Sigmoid colon (tissue), 7 donors: Measurements from ENCODE around the gene CHPF2. TPM values are rescaled to one million over a fixed set of nuclear protein-coding genes. Genes with fewer than 3 reads are reported as not detected.

Experiments used
- DNase-seq: peaks from one replicate; pipeline ENCODE4 v3.0.0-alpha.2; 2019
- H3K27ac ChIP-seq, 4 donors: fragments of 200-600 bp; sonication (generic); one replicate each; pipeline ENCODE4 v1.5.1; 2016 to 2019; ENCODE audit warnings: mild to moderate bottlenecking in 1 of 4
- H3K27me3 ChIP-seq, 3 donors: fragments of 200-600 bp; sonication (generic); one replicate each; pipeline ENCODE4 v1.5.1; 2019; ENCODE audit warnings: mild to moderate bottlenecking in 1 of 3
- H3K36me3 ChIP-seq, 4 donors: fragments of 200-600 bp; sonication (generic); one replicate each; pipeline ENCODE4 v1.5.1; 2016 to 2019
- H3K4me1 ChIP-seq, 4 donors: fragments of 200-600 bp; sonication (generic); one replicate each; pipeline ENCODE4 v1.5.1; 2017 to 2019
- H3K4me3 ChIP-seq, 4 donors: fragments of 200-600 bp; sonication (generic); one replicate each; pipeline ENCODE4 v1.5.1; 2017 to 2019; ENCODE audit warnings: mild to moderate bottlenecking in 2 of 4, moderate library complexity in 1 of 4
- H3K9me3 ChIP-seq, 4 donors: fragments of 200-600 bp in 3 of 4; sonication (generic) in 3 of 4; one replicate each; pipeline versions ENCODE4 v1.5.1 to v1.6.1; 2013 to 2019
- CTCF ChIP-seq, 4 experiments: fragments of 450-650 bp in 3 of 4; fragments of 200-600 bp in 1 of 4; IDR thresholded peaks; one replicate each; pipeline ENCODE4 v1.5.1; 2016 to 2019; ENCODE audit warnings: antibody characterized with exemption in 4 of 4, mild to moderate bottlenecking in 3 of 4, moderate library complexity in 2 of 4
- EP300 ChIP-seq, 4 donors: sonication (generic); formaldehyde crosslinking; IDR thresholded peaks; one replicate each; pipeline ENCODE4 v1.6.1; 2017; ENCODE audit warnings: antibody characterized with exemption in 4 of 4
- POLR2A ChIP-seq, 2 donors: fragments of 450-650 bp; IDR thresholded peaks; one replicate each; pipeline ENCODE4 v1.6.1; 2016; ENCODE audit warnings: antibody characterized with exemption in 2 of 2, mild to moderate bottlenecking in 2 of 2, moderate library complexity in 2 of 2
- POLR2AphosphoS5 ChIP-seq, 4 donors: sonication (generic); formaldehyde crosslinking; IDR thresholded peaks; one replicate each; pipeline ENCODE4 v1.6.1; 2017; ENCODE audit warnings: antibody characterized with exemption in 4 of 4
- WGBS, 2 donors: extraction: QIAGEN DNeasy Blood & Tissue Kit; methylation state at CpG; one replicate each; pipeline ENCODE4 v1.1.7; 2013; 5-methylcytosine and 5-hydroxymethylcytosine counted together
- intact Hi-C: fragments of 100-400 bp; cut with DNase I; formaldehyde crosslinking; loops from one replicate; pipeline ENCODE4 v1.15.1; 2023
- polyA plus RNA-seq, 3 donors: library from polyadenylated mRNA; stranded (reverse); fragments of 200-250 nt; gene quantifications; one replicate each; pipeline ENCODE4 v1.2.3, GENCODE V29; 2013
- total RNA-seq, 4 donors: library from RNA; depleted of rRNA; stranded (reverse); fragments of >200 nt; gene quantifications; one replicate each; pipeline ENCODE4 v1.1.0, GENCODE V29; 2016
- donor health status: healthy with polysubstance abuse.
- donor health status: Bipolar disorder and iron deficiency.
- donor health status: healthy.

The CHPF2 gene
- total and polyA plus RNA-seq, 7 donors, result 5.4 to 36.3 (median 16.4) TPM

- no peak for DNase-seq
- intact Hi-C loops, result no loop called here
- Histone ChIP-seq H3K27ac (no peak overlapping the region), H3K9me3 (no peaks in the 10 kb centered on the region), H3K4me1 (peaks cover 0 to 27% (median 22%) of the 10 kb centered on the region in 4 donors), H3K27me3 (no peaks in the 10 kb centered on the region), H3K4me3 (no peak overlapping the region), H3K36me3 (no peaks in the 10 kb centered on the region)
- no peak for TF ChIP-seq POLR2A (IDR thresholded peaks at IDR 0.05)
- 85 to 88% methylated on average over 9 of the region's 9 CpGs for WGBS, 2 donors
Measured at GRCh38 chr7:151274396-151274795, 42.1 kb downstream of the CHPF2 start.

GRCh38 chr7:151274936-151275812 lies 42.9 kb downstream of the CHPF2 start:
- DNase-seq, result no peak
- intact Hi-C loops, result no loop called here
- WGBS, 2 donors, result 82 to 86% methylated on average over 17 of the region's 17 CpGs
- Histone ChIP-seq H3K27me3 (no peaks in the 10 kb centered on the region), H3K4me1 (peaks cover 0 to 27% (median 22%) of the 10 kb centered on the region in 4 donors), H3K36me3 (no peaks in the 10 kb centered on the region), H3K9me3 (no peaks in the 10 kb centered on the region), H3K4me3 (no peak overlapping the region), H3K27ac (no peak overlapping the region)
- TF ChIP-seq EP300 (IDR thresholded peaks at IDR 0.05) (no peak), CTCF (IDR thresholded peaks at IDR 0.05) (no peak), POLR2AphosphoS5 (IDR thresholded peaks at IDR 0.05) (no peak), POLR2A (IDR thresholded peaks at IDR 0.05) (no peak)

- 14 to 37% methylated on average over 10 of the region's 10 CpGs for WGBS, 2 donors
- intact Hi-C loops, result loop anchor here (2.0 kb wide), 1 partner anchor 23 kb away; no protein-coding TSS in a partner anchor
- Histone ChIP-seq H3K36me3 (no peaks in the 10 kb centered on the region), H3K27ac (peak overlapping the region in 2 of 4 donors; percentile 19 to 51), H3K4me3 (peak overlapping the region; percentile 23 to 50 (median 50)), H3K4me1 (peaks cover 0 to 27% (median 22%) of the 10 kb centered on the region in 4 donors), H3K9me3 (no peaks in the 10 kb centered on the region), H3K27me3 (no peaks in the 10 kb centered on the region)
- DNase-seq, result no peak
- TF ChIP-seq EP300 (IDR thresholded peaks at IDR 0.05) (no peak), POLR2AphosphoS5 (IDR thresholded peaks at IDR 0.05) (no peak), POLR2A (IDR thresholded peaks at IDR 0.05) (no peak), CTCF (IDR thresholded peaks at IDR 0.05) (no peak)
Measured at GRCh38 chr7:151275813-151276577, 43.7 kb downstream of the CHPF2 start.

GRCh38 chr7:151276666-151277590 lies 44.6 kb downstream of the CHPF2 start:
- H3K27ac ChIP-seq, result peak overlapping the region in 3 of 4 donors; percentile 16 to 51 (median 19)
- intact Hi-C loops, result loop anchor here (2.0 kb wide), 1 partner anchor 24 kb away; no protein-coding TSS in a partner anchor
- H3K36me3 ChIP-seq, result no peaks in the 10 kb centered on the region
- peak; percentile 78 for DNase-seq
- no peaks in the 10 kb centered on the region for H3K9me3 ChIP-seq
- peaks cover 0 to 2% (median 0%) of the 10 kb centered on the region in 3 donors for H3K27me3 ChIP-seq
- TF ChIP-seq POLR2A (IDR thresholded peaks at IDR 0.05) (no peak), CTCF (IDR thresholded peaks at IDR 0.05) (no peak), POLR2AphosphoS5 (IDR thresholded peaks at IDR 0.05) (peak in 1 of 4 donors; percentile 13), EP300 (IDR thresholded peaks at IDR 0.05) (no peak)
- H3K4me1 ChIP-seq, result peaks cover 0 to 27% (median 19%) of the 10 kb centered on the region in 4 donors
- 3 to 4% methylated on average over 63 of the region's 63 CpGs for WGBS, 2 donors
- peak overlapping the region; percentile 27 to 50 (median 50) for H3K4me3 ChIP-seq
